Measurements from ENCODE around the gene BCL11B. TPM values are rescaled to one million over a fixed set of nuclear protein-coding genes. Genes with fewer than 3 reads are reported as not detected.

The BCL11B gene
- total RNA-seq, 1 experiment from 2014 or later: 0.84 TPM

GRCh38 chr14:99185436-99186068 lies 86.4 kb downstream of the BCL11B start:
- H3K27me3 Mint-ChIP-seq (ENCODE audit: insufficient read depth, unreplicated experiment): no peaks in the 10 kb centered on the region
- no peak overlapping the region for H3K4me3 Mint-ChIP-seq (ENCODE audit: unreplicated experiment)
- ChIA-PET POLR2A (no interaction called here), CTCF (interaction anchor here (0.6 to 0.9 kb wide), 2 partner anchors 10 to 22 kb away, joined by 3 to 4 read pairs; no protein-coding TSS in a partner anchor)
- intact Hi-C loops (cut with micrococcal nuclease): no loop called here
- no peak overlapping the region for H3K27ac Mint-ChIP-seq (ENCODE audit: low read depth, unreplicated experiment)
- no peaks in the 10 kb centered on the region for H3K36me3 Mint-ChIP-seq (ENCODE audit: insufficient read depth, unreplicated experiment)
- no peak for TF ChIP-seq CTCF (IDR thresholded peaks at IDR 0.05; ENCODE audit: unreplicated experiment)
- H3K4me1 Mint-ChIP-seq (ENCODE audit: insufficient read depth, unreplicated experiment): no peaks in the 10 kb centered on the region
- no TSS peak for BruUV-seq (replicated peaks)
- no peak for DNase-seq (ENCODE audit: unreplicated experiment)
- H3K9me3 Mint-ChIP-seq (ENCODE audit: unreplicated experiment): no peaks in the 10 kb centered on the region

- ChIA-PET CTCF (interaction anchor here (0.6 kb wide), 1 partner anchor 1205 kb away, joined by 3 read pairs; no protein-coding TSS in a partner anchor), POLR2A (no interaction called here)
- Mint-ChIP-seq H3K4me3 (ENCODE audit: unreplicated experiment) (no peak overlapping the region), H3K9me3 (ENCODE audit: unreplicated experiment) (no peaks in the 10 kb centered on the region), H3K4me1 (ENCODE audit: insufficient read depth, unreplicated experiment) (peaks cover 3% of the 10 kb centered on the region), H3K27ac (ENCODE audit: low read depth, unreplicated experiment) (no peak overlapping the region), H3K36me3 (ENCODE audit: insufficient read depth, unreplicated experiment) (no peaks in the 10 kb centered on the region), H3K27me3 (ENCODE audit: insufficient read depth, unreplicated experiment) (no peaks in the 10 kb centered on the region)
- intact Hi-C loops (cut with micrococcal nuclease): no loop called here
- BruUV-seq (replicated peaks): no TSS peak
- no peak for DNase-seq (ENCODE audit: unreplicated experiment)
- TF ChIP-seq CTCF (IDR thresholded peaks at IDR 0.05; ENCODE audit: unreplicated experiment): no peak
Observed at GRCh38 chr14:99183716-99184115, 88.3 kb downstream of the BCL11B start.

GRCh38 chr14:99183311-99183710 lies 88.7 kb downstream of the BCL11B start:
- BruUV-seq (replicated peaks): no TSS peak
- CTCF ChIA-PET: no interaction called here
- no peak overlapping the region for H3K4me3 Mint-ChIP-seq (ENCODE audit: unreplicated experiment)
- no peaks in the 10 kb centered on the region for H3K9me3 Mint-ChIP-seq (ENCODE audit: unreplicated experiment)
- H3K4me1 Mint-ChIP-seq (ENCODE audit: insufficient read depth, unreplicated experiment): peaks cover 6% of the 10 kb centered on the region
- no peak overlapping the region for H3K27ac Mint-ChIP-seq (ENCODE audit: low read depth, unreplicated experiment)
- DNase-seq (ENCODE audit: unreplicated experiment): no peak
- H3K27me3 Mint-ChIP-seq (ENCODE audit: insufficient read depth, unreplicated experiment): no peaks in the 10 kb centered on the region
- intact Hi-C loops (cut with micrococcal nuclease): no loop called here
- no peaks in the 10 kb centered on the region for H3K36me3 Mint-ChIP-seq (ENCODE audit: insufficient read depth, unreplicated experiment)
- no peak for TF ChIP-seq CTCF (IDR thresholded peaks at IDR 0.05; ENCODE audit: unreplicated experiment)
- POLR2A ChIA-PET: no interaction called here

GRCh38 chr14:99182548-99183250 lies 89.3 kb downstream of the BCL11B start:
- no peaks in the 10 kb centered on the region for H3K9me3 Mint-ChIP-seq (ENCODE audit: unreplicated experiment)
- no TSS peak for BruUV-seq (replicated peaks)
- H3K4me1 Mint-ChIP-seq (ENCODE audit: insufficient read depth, unreplicated experiment): peaks cover 6% of the 10 kb centered on the region
- ChIA-PET CTCF (no interaction called here), POLR2A (no interaction called here)
- no peak for TF ChIP-seq CTCF (IDR thresholded peaks at IDR 0.05; ENCODE audit: unreplicated experiment)
- H3K27me3 Mint-ChIP-seq (ENCODE audit: insufficient read depth, unreplicated experiment): no peaks in the 10 kb centered on the region
- no peaks in the 10 kb centered on the region for H3K36me3 Mint-ChIP-seq (ENCODE audit: insufficient read depth, unreplicated experiment)
- H3K4me3 Mint-ChIP-seq (ENCODE audit: unreplicated experiment): no peak overlapping the region
- intact Hi-C loops (cut with micrococcal nuclease): no loop called here
- H3K27ac Mint-ChIP-seq (ENCODE audit: low read depth, unreplicated experiment): no peak overlapping the region
- no peak for DNase-seq (ENCODE audit: unreplicated experiment)

Data from MCF 10A (cell line).